Hair follicular keratinocyte (primary cell): Measurements from ENCODE around the gene SUN2. TPM values are rescaled to one million over a fixed set of nuclear protein-coding genes. Genes with fewer than 3 reads are reported as not detected.

ENCODE experiments used
- total RNA-seq: library from RNA; depleted of rRNA; stranded (reverse); fragments of >200 nt; gene quantifications from 2 replicates; pipeline ENCODE4 v1.2.3, GENCODE V29; 2015

SUN2 gene, protein sequence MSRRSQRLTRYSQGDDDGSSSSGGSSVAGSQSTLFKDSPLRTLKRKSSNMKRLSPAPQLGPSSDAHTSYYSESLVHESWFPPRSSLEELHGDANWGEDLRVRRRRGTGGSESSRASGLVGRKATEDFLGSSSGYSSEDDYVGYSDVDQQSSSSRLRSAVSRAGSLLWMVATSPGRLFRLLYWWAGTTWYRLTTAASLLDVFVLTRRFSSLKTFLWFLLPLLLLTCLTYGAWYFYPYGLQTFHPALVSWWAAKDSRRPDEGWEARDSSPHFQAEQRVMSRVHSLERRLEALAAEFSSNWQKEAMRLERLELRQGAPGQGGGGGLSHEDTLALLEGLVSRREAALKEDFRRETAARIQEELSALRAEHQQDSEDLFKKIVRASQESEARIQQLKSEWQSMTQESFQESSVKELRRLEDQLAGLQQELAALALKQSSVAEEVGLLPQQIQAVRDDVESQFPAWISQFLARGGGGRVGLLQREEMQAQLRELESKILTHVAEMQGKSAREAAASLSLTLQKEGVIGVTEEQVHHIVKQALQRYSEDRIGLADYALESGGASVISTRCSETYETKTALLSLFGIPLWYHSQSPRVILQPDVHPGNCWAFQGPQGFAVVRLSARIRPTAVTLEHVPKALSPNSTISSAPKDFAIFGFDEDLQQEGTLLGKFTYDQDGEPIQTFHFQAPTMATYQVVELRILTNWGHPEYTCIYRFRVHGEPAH
- total RNA-seq, result 72.1 and 72.8 TPM in 2 replicates

DNA sequence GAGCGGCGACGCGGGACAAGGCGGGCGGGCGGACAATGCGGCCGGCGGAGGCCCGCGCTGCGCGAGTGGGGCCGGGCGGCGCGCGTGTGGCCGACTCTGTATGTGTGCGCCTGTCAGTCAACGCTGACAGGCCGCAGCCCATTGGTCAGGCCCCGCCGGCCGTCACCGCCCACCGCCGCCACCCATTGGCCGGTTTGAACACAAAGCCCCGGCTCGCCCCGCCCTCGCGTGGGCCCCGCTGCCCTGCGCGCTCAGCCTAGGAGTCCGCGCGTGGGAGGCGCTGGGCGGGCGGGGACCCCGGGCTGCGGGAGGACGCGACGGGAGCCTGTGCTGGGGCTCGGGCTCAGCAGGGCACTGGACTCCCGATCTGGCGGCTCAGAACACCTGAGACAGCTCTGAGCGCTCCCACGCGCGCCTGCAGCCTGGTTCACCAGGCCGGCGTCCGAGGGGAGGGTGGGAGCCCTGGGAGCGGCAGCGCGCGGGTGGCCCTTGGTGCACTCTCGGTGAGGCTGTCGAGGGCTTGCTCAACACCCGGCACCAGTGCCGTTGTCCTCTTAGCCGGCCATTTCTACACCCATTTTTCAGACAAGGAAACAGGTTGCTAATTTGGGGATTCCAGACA lies at the start of gene SUN2:
Gene SUN2, minus strand, starts transcription at position 88 of the 622 bp plus-strand sequence. CDS start 3,370 bp downstream, outside the sequence.

DNA sequence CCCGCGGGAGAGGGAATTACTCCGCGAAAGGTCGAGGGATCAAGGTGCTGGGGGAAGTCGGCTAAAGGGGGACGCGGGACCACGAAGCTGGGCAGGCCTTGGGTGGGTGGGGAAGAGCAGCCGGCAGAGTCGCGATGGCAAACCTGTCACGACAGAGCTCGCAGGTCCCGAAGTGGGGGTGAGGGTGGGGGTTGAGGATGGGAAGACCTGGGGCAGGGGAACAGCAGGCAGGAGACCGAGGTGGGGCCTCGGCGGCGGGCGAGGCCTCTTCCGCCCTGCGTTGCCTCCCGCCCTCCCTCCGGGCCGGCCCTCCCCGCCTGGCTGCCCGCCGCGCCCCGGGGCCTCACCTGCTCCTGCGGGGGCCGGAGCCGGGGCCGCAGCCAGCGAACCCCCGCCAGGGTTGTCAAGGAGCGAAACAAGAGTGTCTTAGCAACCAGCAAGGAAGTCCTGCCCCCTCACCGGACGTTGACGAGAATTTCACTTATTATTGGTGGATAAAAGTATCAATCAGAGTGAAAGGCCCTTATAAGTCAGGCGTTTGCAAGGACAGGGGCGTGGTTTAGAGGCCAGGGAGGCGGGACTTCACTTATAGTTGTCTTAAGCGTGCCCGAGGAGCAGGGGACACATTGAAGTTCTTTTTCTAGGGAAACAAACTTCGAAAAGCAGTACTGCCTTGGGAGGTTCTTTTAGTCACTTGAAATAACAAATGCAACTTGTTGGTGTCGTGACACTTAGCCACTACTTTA lies 38.1 kb upstream of the SUN2 start, which contains the start of gene DNAL4:
Gene DNAL4, minus strand, starts transcription at position 423 of the 746 bp plus-strand sequence. CDS start 11,412 bp downstream, outside the sequence.

DNA sequence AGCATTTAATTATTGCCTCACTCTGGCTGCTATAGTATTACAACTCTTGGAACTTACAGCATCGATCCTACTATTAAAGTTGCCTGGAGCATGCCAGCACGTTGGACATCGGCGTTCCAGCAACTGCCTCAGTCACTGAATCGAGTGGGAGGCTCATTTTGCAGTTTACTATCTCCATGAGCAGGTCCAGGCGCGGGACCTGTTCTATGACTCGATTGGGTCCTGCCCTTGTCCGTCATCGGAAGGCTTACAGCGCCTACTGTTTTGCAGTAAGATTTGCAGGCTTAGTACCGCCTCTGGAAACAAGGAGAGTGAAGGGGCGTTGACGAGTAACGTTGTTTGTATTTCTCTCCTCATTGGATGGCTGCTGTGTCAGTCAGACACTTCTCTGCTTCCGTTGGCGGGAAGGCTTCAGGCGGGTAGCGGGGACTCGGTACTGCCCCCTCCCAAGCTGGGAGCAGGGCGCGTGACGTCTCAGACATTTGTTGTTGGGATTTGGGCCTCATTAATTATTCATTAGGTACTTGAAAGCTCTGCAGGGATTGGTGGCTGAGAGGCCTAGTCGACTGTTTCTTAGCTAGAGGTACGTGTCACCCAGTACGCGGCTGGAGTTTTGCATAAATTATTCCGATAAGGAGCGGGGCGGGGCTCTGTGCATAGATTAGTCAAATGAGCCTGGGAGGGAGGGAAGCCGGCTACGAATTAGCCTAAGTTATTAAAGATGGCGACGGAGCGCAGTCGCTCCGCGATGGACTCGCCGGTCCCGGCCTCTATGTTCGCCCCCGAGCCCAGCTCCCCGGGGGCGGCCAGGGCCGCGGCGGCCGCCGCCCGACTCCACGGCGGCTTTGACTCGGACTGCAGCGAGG lies 50.3 kb downstream of the SUN2 start, which contains the start of gene GTPBP1:
Gene GTPBP1, plus strand, starts transcription at position 710 of the 866 bp plus-strand sequence. Its CDS starts 12 bp downstream, at position 722.

DNA sequence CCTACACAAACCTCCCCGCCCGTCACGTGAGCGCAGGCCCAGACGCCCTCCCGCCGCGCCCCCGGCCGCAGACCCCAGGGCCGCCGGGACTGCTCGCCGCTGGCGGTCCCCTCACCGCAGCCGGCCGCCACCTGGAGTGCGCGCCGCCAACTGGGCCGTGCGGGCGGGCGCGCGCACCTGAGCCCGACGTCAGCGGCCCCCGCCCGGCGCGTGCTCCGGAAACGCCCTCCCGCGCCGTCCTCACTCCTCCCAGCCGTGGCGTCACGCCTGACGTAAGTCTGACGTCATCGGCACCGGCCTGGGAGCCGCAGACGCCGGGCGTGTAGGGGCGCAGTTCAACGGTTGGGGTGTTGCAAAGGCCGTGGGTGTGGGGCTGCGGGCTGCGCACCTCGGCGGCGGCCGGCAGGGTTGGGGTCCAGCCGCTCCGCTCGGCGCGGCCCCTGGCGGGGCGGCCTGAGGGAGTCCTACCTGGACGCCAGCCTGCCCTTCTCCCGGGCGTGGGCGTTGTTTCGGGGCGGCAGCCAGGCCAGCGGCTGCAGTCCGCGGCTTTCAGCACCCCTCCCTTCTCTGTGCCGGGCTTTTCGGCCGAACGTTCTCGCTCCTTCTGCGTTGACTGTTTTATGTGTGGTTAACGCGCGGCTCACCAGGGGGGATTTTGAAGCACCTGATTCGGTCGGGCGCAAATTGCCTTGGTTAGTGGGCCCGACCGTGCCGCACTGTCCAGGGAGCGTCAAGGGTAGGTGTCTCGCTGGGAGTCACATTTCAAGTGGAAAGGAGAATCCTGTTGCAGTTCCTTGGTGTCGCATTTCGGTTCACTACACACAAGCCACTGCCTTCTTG lies 54.8 kb downstream of the SUN2 start, which contains the start of gene JOSD1:
Gene JOSD1, minus strand, starts transcription at position 155 of the 840 bp plus-strand sequence. CDS start 956 bp downstream, outside the sequence.

Other genes starting within 250 kb of the SUN2 start
- gene DDX17, start 249.7 kb downstream of the SUN2 start, total RNA-seq, result 107 and 159 TPM in 2 replicates
- 0.39 and 1.7 TPM in 2 replicates for gene DMC1, start 185.8 kb downstream of the SUN2 start, total RNA-seq
- gene FAM227A, start 99.6 kb downstream of the SUN2 start, total RNA-seq, result 0.16 TPM in 1 of 2 replicates, not detected in the other
- gene CBY1, start 99.4 kb downstream of the SUN2 start, total RNA-seq, result 22.9 and 24.1 TPM in 2 replicates
- 57.6 and 109 TPM in 2 replicates for gene TOMM22, start 74.0 kb downstream of the SUN2 start, total RNA-seq
- gene JOSD1, start 55.1 kb downstream of the SUN2 start, total RNA-seq, result 42.0 and 86.2 TPM in 2 replicates
- 23.8 and 33.0 TPM in 2 replicates for gene GTPBP1, start 50.1 kb downstream of the SUN2 start, total RNA-seq
- gene DNAL4, start 38.1 kb upstream of the SUN2 start, total RNA-seq, result 18.8 and 23.2 TPM in 2 replicates
- 0.16 TPM in 1 of 2 replicates, not detected in the other for gene NPTXR, start 88.0 kb upstream of the SUN2 start, total RNA-seq
- gene CBX6, start 116.2 kb upstream of the SUN2 start, total RNA-seq, result 14.4 and 17.0 TPM in 2 replicates
- not detected in 2 replicates for gene APOBEC3A, start 201.6 kb upstream of the SUN2 start, total RNA-seq
- gene APOBEC3B, start 226.3 kb upstream of the SUN2 start, total RNA-seq, result 2.0 and 2.6 TPM in 2 replicates